ENCODE results near the gene CDH23.
A peak's percentile ranks its signal among the peaks of the same experiment; 100 is the strongest.
"Not testable (repeated sequence)": the region's sequence is repeated elsewhere in the genome, so short reads cannot be mapped to it uniquely, and the experiment has no call there.

The CDH23 gene

GRCh38 chr10:71848325-71849275, 451.9 kb downstream of the CDH23 start:
- no peak for DNase-seq

- DNase-seq = no peak
These were observed 452.8 kb downstream of the CDH23 start for GRCh38 chr10:71849461-71849908.

GRCh38 chr10:71850021-71850742, 453.5 kb downstream of the CDH23 start:
- no peak for DNase-seq

- DNase-seq = peak; percentile 99
These were observed 454.2 kb downstream of the CDH23 start, which contains the start of gene PSAP for GRCh38 chr10:71850743-71851464. Gene PSAP, minus strand, starts transcription at chr10:71851251. Its CDS starts 30 bp downstream, at chr10:71851221.

GRCh38 chr10:71851465-71852095, 454.9 kb downstream of the CDH23 start:
- DNase-seq = not testable (repeated sequence)

- DNase-seq = no peak
These were observed 455.7 kb downstream of the CDH23 start for GRCh38 chr10:71852355-71852937.

- DNase-seq = no peak
These were observed 457.3 kb downstream of the CDH23 start for GRCh38 chr10:71854031-71854430.

- DNase-seq = no peak
These were observed 459.9 kb downstream of the CDH23 start for GRCh38 chr10:71856619-71857018.

- DNase-seq = no peak
These were observed 461.5 kb downstream of the CDH23 start for GRCh38 chr10:71857934-71858890.

- peak; percentile 24 for DNase-seq
These were observed 463.7 kb downstream of the CDH23 start for GRCh38 chr10:71860243-71861029.

GRCh38 chr10:71863203-71863602, 466.5 kb downstream of the CDH23 start:
- DNase-seq = no peak

- no peak for DNase-seq
These were observed 468.2 kb downstream of the CDH23 start for GRCh38 chr10:71864911-71865361.

Data from stimulated activated CD4-positive, alpha-beta T cell treated with anti-CD3 and anti-CD28 coated beads, Interleukin-12 subunit alpha, Interleukin-12 subunit beta, amount 100 ng/mL, for 4 hours (primary cell).